Panc1 (cell line): Measurements from ENCODE around the gene GDAP1L1.

Experiments used
- CTCF ChIP-seq: fragments of 450-650 bp; IDR thresholded peaks from 2 replicates; pipeline ENCODE4 v1.5.1; 2017; ENCODE audit warnings: mild to moderate bottlenecking
- POLR2AphosphoS5 ChIP-seq: IDR thresholded peaks from 2 replicates; pipeline ENCODE4 v1.6.1; 2012; ENCODE audit warnings: mild to moderate bottlenecking, low read depth, low read length, moderate library complexity
- SIN3A ChIP-seq: IDR thresholded peaks from 2 replicates; pipeline ENCODE4 v1.6.1; 2012; ENCODE audit warnings: low read depth, mild to moderate bottlenecking, low read length, moderate library complexity, borderline replicate concordance; ENCODE audit not compliant: insufficient read depth

GRCh38 chr20:44273231-44274215, 26.4 kb downstream of the GDAP1L1 start:
- TF ChIP-seq POLR2AphosphoS5 (no peak), CTCF (no peak), SIN3A (no peak)
